ENCODE results near the gene RBM11. TPM values are rescaled to one million over a fixed set of nuclear protein-coding genes. Genes with fewer than 3 reads are reported as not detected.

The RBM11 gene
- polyA plus RNA-seq, 1 of the 3 experiments (the other 2 are of a cell fraction): not detected

GRCh38 chr21:14235101-14235500 lies 19.1 kb downstream of the RBM11 start:
- H2AFZ ChIP-seq (ENCODE audit: low read depth): no peak overlapping the region
- no peak for DNase-seq
- TF ChIP-seq FOXM1 (IDR thresholded peaks at IDR 0.05; ENCODE audit: low read depth) (no peak), SMC3 (IDR thresholded peaks at IDR 0.05; ENCODE audit: low read depth, low read length) (no peak), REST (IDR thresholded peaks at IDR 0.05; ENCODE audit: low read depth, low read length) (no peak)
- H3K4me2 ChIP-seq: no peak overlapping the region
- no peaks in the 10 kb centered on the region for H4K20me1 ChIP-seq (ENCODE audit: insufficient read depth)
- ChIA-PET POLR2A (no interaction called here), CTCF (no interaction called here)
- H3K9me3 ChIP-seq: no peaks in the 10 kb centered on the region
- peaks cover 0 to 5% of the 10 kb centered on the region in 2 experiments; a peak in 1 of 4 replicates for H3K4me1 ChIP-seq (ENCODE audit: control insufficient read depth in 1 of 2, insufficient read depth in 2 of 2, low read depth in 1 of 2, low read length in 1 of 2)
- no peaks in the 10 kb centered on the region for H3F3A ChIP-seq (replicated peaks; ENCODE audit: insufficient read depth)
- H3K27ac ChIP-seq (ENCODE audit: low read depth in 2 of 2, low read length in 1 of 2): no peak overlapping the region
- 1% methylated on average over 5 of the region's 5 CpGs for WGBS (ENCODE audit: low lambda C conversion rate)
- H3K9ac ChIP-seq: no peak overlapping the region
- H3K27me3 ChIP-seq (ENCODE audit: insufficient read depth): no peaks in the 10 kb centered on the region
- no peaks in the 10 kb centered on the region for H3K36me3 ChIP-seq (replicated peaks in 1 of 2; ENCODE audit: control insufficient read depth in 1 of 2, insufficient read depth in 2 of 2, low read length in 1 of 2)
- no peaks in the 10 kb centered on the region for H3K9me2 ChIP-seq
- no peak overlapping the region for H3K4me3 ChIP-seq (ENCODE audit: low read depth in 2 of 2, low read length in 1 of 2)
- H3K79me2 ChIP-seq (ENCODE audit: insufficient read depth): no peaks in the 10 kb centered on the region

GRCh38 chr21:14236180-14236579 lies 20.2 kb downstream of the RBM11 start:
- ChIA-PET CTCF (interaction anchor here (1.9 to 4.5 kb wide), 2 partner anchors 17 to 23 kb away, joined by 8 to 13 read pairs; no protein-coding TSS in a partner anchor), POLR2A (no interaction called here)
- no peaks in the 10 kb centered on the region for H3F3A ChIP-seq (replicated peaks; ENCODE audit: insufficient read depth)
- H3K9ac ChIP-seq: no peak overlapping the region
- H3K4me1 ChIP-seq (ENCODE audit: control insufficient read depth in 1 of 2, insufficient read depth in 2 of 2, low read depth in 1 of 2, low read length in 1 of 2): peaks cover 0 to 5% of the 10 kb centered on the region in 2 experiments; a peak in 1 of 4 replicates
- no peak overlapping the region for H3K4me3 ChIP-seq (ENCODE audit: low read depth in 2 of 2, low read length in 1 of 2)
- whole genome bisulfite sequencing (ENCODE audit: low lambda C conversion rate): under 1% methylated on average over 3 of the region's 3 CpGs
- H3K4me2 ChIP-seq: no peak overlapping the region
- TF ChIP-seq NRF1 (IDR thresholded peaks at IDR 0.05; ENCODE audit: low read depth, low read length) (no peak), REST (IDR thresholded peaks at IDR 0.05; ENCODE audit: low read depth, low read length) (no peak), POLR2AphosphoS5 (IDR thresholded peaks at IDR 0.05; ENCODE audit: low read depth, low read length) (no peak), RXRA (IDR thresholded peaks at IDR 0.05; ENCODE audit: borderline replicate concordance, low read depth) (no peak), SIN3A (IDR thresholded peaks at IDR 0.05; ENCODE audit: borderline replicate concordance, low read depth, low read length) (no peak), USF1 (IDR thresholded peaks at IDR 0.05; ENCODE audit: borderline replicate concordance, low read depth) (no peak)
- no peak overlapping the region for H3K27ac ChIP-seq (ENCODE audit: low read depth in 2 of 2, low read length in 1 of 2)
- DNase-seq: no peak
- no peaks in the 10 kb centered on the region for H3K27me3 ChIP-seq (ENCODE audit: insufficient read depth)
- H3K36me3 ChIP-seq (replicated peaks in 1 of 2; ENCODE audit: control insufficient read depth in 1 of 2, insufficient read depth in 2 of 2, low read length in 1 of 2): no peaks in the 10 kb centered on the region
- H3K9me2 ChIP-seq: no peaks in the 10 kb centered on the region
- no peaks in the 10 kb centered on the region for H4K20me1 ChIP-seq (ENCODE audit: insufficient read depth)
- no peaks in the 10 kb centered on the region for H3K79me2 ChIP-seq (ENCODE audit: insufficient read depth)
- H3K9me3 ChIP-seq: no peaks in the 10 kb centered on the region
- H2AFZ ChIP-seq (ENCODE audit: low read depth): no peak overlapping the region
